ENCODE data around the gene FBXO30.
A peak's percentile ranks its signal among the peaks of the same experiment; 100 is the strongest.

The FBXO30 gene

DNA sequence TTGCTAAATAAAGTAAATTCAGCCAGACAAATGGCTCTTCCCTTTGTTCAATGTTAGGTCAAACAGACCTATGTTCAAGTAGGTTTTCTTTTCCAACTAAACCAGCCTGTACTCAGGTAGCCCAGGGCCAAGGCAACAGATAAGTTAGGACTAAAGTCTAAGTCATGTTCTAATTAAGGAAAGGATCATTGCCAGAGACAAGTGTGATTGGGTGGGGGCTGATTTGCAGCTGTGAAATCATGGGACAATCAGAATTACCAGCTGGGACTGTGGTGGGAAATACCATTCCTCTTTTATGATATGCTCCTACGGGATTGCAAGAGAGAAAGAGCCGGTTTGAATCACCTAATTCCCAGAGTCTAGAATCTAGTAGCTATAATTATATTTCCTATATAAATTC lies 4.2 kb upstream of the FBXO30 start:
- DNase-seq, result no peak

DNA sequence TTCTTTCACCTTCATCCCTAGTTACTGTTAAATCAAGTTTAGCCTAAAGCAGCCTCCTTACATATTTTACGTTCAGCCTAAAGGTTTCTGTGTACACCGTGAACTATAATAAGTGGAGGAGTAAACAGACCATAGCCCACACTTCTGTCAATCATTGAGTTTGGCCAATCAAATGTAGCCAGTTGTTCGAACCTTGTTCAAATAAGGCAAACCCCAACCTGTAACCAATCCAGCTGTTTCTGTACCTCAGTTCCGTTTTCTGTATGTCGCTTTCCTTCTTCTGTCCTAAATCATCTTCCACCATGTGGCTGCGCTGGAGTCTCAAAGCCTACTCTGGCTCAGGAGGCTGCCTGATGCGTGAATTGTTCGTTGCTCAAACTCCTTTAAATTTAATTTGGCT lies 1.8 kb upstream of the FBXO30 start:
- DNase-seq, result no peak

DNA sequence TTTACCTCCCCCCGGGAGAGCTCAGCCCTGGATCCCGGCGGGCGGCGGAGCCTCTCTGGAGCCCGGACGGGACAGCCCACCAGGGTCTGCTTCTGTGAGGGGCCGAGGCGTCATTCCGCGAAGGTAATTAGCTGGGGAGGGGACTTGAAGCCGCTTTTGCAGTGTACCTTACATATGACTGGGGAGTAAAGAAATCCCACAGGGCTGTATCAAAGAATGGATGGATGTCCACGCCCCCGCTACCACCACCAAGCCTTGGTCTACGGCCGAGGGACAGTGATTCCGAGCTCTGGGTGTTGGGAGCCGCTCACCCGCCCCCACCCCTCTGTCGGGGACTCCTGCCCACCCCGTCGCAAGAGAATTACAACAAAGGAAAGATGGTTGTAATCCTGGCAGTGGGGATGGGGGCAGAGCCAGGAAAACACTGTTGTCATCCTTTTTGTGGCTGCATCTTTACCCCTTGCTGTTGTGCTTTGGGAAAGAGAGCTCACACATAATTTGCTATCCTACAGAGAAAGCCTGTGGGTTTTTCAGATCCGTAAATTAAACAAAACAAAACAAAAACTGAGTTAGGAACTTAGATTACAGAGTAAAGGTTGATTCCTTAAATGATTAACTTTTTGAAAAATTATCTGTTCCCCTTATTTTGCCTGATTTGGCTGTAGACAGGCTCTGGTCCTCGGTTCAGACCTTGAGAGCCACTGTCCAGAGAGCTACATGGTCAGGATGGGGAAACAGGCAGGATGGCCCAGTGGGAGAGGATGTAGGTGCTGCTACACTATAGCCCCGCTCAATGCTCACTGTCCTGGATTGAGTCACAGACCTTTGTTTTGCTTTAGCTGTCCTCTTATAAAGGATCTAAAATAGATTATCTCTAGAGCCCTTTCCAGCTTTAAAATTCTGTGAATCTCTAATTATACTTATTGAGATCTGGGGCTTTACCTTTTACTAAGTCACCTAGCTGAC lies 997 bp upstream of the FBXO30 start:
- DNase-seq, result peak in 2 of 5 experiments; percentile 3 to 43

DNA sequence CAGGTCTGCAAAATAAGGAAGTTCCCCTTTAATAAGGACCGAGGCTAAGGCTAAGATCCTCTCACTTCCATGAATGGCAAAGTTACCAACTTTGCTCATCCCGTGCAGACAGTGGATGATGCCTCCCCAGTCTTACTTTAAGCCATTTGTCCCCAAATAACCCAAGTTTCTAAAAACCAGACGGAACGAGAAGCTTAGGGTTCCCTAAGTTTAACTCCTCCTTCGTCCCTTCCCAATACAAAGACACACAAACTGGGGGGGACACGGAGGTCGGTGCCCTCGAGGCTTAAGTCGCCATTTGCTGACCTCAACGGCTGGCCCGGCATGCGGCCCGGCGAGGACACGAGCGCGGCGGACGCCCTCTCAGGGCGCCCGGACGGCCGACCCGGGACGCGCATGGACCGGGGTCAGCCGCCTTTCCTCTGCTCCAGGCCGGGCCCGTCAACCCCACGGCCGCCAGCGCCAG lies 527 bp downstream of the FBXO30 start:
- DNase-seq, result peak in 3 of 5 experiments; percentile 4 to 11 (median 10)

DNA sequence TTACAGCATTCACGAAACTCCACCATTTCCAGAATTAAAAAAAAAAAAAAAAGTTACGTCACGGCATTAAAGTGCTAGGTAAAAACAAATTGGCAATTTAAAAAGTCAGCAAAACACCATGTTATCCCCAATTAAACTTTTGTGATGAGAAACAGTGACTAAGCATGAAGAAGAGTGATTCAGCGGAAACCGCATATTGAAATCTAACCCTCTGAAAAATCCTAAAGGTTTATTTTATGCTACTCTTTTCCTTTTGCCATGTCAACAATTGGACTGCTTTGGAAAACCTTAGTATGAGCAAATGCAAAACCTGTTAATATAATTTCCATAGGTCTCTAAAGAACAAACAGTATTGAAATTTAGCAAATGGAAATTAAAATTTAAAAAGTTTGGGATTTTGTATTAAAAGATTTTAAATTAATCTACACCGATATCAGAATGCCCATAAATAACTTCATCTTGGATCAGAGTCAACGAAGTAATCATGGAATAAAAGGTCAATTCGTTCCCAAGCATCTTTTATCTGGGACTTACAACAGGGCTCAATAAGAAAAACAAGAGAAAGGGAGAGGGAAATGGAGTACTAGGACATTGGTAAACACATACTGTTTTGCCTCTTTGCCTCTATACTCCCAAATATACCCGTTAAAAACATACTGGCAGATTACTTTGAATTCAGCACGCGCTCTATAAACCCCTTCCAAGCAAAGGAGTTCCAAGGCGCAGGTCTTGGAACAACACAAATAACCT lies 1.1 kb downstream of the FBXO30 start:
- no peak for DNase-seq

DNA sequence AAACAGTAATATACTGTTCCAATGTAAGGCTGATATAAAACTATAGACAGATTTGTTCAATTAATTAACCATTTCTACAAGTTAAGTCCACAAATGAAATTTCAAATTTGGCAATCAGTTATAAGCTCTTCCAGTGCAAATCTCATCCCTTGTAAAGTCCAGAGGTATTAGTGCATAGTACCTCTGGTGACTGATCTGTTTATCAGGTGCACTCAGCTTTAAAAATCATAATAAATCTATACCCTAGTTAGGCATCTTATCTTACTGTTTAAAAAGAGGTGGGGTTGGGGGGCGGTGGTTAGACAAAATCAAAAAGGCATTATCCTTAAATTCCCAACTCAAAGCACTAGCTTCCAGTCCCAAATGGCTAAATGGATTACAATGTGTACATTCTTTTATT lies 2.9 kb downstream of the FBXO30 start:
- no peak for DNase-seq

DNA sequence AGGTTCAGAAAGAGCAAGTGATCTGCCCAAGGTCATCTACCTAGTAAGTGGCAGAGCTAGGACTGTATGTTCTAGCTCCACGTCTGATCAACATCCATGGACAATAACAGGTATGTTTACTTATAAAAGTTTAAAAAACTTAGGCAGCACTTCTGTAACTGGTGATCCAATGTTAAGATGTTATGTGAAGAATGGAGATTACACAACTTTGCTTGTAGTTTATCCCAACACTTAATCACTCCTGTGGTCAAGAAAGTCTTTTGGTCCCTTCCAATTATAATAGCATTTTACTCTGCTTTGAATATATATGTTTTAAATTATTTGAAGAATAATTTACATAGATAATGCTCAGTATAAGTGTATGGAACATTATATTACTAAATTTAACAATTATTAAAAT lies 4.8 kb downstream of the FBXO30 start:
- no peak for DNase-seq

DNA sequence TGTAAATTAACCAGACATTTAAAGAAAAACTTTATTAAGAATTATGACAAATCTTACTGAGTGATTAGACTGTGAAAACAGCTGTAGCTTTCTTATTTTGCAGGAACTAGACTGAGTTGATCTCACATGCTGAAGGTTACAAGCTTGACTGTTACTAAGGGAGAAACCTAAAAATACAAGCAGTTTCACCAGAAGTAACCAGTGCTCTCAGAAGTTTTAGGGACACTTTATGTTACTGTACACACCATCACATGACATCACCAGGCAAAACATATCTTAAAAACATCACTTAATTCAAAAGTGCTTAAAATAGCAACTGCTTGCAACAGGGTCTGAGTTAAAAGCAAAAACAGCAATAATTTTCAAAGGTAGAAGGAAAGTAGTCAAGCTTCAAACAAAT lies 5.4 kb downstream of the FBXO30 start:
- no peak for DNase-seq

DNA sequence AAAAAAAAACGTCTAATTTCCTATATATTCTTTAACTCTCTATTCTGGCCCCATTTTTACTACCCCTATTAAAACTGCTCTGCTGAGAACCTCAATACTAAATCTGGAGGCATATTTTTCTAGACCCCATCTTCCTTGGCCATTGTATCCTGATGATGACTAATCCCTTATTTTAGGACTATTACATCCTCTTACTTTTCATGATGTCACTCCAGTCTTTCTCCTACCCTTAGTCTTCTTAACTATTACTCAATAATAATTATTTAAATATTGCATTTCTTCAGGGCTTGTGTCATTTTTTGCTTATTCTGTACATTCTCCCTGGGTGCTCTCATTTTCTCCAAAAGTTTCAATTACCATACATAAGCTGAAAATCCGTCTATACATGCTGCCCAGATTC lies 6.4 kb downstream of the FBXO30 start:
- DNase-seq, result no peak

DNA sequence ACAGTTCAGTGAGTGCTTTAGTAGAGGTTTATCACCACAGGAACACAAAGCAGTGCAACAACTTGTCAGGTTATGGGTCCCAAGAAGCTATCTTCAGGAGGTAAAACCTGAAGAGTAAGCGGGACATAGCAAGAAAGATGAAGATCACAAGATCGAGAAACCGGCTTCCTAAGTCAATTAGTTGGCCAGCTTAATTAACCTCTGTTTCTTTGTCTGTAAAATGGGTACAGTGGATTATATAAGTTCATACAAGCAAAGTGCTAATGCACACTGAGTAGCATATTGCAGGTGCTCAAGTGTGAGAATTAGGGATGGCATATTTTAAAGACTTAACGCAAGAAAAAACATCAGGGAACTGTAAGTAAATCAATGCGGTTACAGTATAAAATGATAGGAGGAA lies 12.5 kb downstream of the FBXO30 start:
- no peak for DNase-seq

DNA sequence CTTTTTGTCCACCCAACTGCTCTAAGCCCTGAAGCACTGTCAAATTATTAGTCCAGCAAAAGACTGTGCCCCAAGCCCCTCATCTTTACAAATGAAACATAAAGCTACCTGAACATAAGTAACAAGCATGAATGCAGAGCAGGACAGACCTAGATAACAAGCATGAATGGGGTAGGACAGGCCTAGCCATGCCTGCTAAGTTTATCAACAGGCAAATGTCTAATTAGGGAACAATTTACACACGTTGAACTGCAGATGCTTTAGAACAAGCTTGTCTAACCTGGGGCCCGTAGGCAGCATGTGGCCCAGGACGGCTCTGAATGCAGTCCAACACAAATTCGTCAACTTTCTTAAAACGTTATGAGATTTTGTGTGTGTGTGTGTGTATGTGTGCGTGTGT lies 13.6 kb downstream of the FBXO30 start:
- DNase-seq, result no peak

DNA sequence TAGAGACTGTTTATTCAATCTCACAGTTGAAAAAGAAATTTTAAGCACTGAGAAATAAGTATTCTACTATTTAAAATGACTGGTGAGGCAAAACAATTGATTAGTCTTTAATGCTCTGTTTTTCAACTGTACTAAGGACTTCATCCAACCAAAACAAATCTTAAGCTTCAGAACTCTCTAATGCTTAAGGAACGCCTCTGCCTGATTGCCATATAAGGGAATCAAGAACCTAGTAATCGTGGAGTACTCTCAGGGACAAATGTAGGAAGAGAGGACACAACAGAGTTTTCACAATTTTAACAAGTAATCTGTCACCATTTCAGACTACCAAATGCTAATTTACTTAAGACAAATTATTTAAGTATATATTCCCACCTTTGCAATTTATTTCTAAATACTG lies 16.1 kb downstream of the FBXO30 start:
- no peak for DNase-seq

DNA sequence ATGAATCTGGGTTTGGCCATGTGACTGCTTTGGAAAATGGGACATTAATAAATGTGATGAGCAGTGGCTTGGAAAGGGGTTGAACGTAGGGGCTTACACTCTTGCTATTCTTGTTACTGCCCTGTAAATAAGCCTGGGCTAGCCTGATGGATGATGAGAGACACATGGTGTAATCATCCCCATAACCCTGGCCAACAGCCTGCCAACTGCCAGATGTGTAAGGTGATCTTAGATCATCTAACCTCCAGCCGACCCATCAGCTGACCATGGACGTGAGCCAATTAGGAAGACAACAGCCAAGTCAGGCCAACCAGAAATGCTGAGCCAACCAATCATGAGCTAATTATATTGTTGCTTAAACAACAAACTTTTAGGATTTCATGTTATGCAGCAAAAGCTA lies 25.2 kb downstream of the FBXO30 start:
- no peak for DNase-seq

DNA sequence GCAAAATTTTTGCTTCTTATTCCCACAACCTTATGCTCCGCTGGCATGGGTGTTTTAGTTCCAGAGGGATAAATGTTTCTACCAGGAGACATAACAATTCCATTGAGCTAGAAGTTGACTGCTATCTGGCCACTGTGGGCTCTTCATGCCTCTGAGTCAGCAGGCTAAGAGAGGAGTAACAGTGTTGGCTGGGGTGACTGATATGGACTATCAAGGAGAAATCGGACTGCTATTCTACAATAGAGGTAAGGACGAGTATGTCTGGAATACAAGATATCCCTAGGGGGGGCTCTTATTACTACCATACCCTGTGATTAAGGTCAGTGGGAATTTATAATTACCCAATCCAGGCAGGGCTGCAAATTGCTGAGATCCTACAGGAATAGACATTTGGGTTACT lies 26.9 kb downstream of the FBXO30 start:
- DNase-seq, result no peak

DNA sequence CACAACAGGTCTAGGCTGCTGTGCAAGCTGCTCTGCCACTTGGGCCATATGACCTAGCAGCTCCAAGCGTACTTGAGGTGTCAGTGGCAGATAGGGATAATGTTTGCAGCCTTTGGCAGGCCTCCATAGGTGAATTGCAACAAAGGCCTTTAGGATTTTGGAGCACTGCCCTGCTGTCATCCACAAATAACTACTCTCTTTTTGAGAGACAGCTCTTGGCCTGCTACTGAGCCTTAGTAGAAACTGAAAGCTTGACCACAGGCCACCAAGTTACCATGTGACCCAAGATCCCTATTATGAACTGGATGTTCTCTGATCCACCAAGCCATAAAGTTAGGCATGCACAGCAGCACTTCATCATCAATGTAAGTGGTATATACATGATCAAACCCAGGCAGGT lies 29.9 kb downstream of the FBXO30 start:
- no peak for DNase-seq

DNA sequence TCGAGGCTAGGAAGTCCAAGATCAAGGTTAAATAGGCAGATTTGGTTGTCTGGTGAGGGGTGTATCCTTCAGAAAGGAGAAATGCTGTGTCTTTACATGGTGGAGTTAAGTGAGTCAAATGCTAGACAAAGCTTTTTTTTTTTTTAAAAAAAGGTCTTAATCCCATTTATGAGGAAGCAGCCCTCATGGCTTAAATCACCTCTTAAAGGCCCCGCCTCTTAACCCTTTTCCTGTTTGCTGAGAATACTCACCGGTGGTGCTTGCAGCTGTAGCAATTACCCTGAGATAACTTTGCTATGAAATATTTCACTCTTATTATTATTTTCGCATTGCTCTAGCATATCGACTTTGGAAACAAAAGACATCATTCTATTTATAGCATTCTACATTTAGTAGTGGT lies 30.8 kb downstream of the FBXO30 start:
- DNase-seq, result no peak

DNA sequence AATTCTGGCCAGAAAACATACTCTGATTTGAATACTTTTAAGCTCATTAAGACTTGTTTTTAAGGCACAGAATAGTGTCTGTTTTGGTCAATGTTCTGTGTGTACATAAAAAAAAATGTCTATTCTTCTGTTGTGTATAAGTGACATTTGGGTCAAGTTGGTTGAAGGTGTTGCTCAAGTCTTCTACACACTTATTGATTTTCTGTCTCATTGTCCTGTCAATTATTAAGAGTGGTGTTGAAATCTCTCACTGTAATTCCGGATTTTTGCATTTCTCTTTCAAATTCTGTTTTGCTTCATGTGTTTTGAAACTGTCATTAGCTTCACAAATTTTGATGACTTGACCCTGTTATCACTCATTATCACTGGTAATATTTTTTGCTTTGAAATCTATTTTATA lies 41.7 kb downstream of the FBXO30 start:
- DNase-seq, result no peak

DNA sequence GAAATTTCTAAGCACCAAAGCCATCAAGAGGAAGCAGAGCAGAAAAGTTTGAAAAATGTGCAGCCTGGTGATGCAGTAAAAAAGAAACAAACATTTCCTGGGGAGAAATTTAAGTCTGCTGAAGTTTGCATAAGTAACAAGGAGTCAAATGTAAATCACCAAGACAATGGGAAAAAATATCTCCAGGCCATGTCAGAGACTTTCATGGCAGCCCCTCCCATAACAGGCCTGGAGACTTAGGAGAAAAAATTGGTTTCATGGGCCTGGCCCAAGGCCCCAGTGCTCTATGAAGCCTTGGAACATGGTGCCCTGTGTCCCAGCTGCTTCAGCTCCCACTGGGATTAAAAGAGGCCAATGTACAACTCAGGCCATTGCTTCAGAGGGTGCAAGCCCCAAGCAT lies 49.1 kb downstream of the FBXO30 start:
- no peak for DNase-seq

DNA sequence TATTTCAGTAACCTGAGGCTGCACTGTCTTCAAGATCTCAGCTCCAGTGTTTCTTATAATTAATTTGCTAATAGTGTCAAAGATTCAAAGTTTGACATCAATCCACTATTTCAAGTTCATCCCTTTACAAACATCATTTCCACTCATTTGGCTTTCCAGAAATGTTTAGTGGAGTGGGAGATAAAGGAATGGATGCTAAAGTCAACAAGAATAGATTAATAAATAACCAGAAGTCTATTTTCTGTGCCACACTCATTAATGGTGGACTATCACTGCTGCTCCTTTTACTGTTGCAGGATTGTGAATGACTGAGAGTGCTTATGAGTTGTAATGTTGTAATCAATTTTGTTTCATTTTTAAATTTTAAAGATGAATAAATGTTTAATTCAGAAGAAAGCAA lies 50.9 kb downstream of the FBXO30 start:
- no peak for DNase-seq

DNA sequence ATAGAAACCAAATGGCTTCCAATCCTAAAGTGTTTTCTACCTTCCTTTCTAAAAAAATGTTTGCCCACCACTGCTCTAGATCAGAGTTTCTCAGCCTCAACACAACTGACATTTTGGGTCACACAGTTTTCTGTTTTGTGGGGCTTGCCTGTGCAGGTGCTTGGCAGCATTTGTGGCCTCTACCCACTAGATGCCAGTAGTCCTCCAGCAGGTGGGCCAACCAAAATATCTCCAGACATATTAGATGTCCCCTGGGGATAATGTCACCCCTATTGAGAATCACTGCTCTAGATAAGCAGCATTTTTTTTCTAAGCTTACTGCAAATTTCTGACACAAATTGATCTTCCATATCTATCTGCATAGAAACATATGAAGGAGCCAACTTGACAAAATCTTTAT lies 53.0 kb downstream of the FBXO30 start:
- no peak for DNase-seq

DNA sequence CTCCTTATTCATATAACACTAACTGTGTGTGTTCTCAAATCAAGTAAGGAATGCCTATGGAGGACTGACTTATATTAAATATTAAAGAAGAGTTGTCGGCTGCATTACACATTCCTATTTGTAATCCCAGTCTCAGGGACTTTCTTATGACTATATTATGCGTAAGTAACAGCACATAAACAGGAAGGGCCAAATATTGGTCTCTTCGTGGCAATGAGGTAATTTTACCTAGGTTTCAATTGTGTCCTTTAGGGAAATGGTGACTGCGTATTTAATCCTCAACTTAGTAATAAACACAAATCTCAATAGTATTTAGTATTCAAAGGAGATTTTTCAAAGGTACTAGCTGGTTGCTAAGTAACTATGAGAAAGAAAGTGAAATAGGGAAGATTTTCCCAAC lies 56.5 kb downstream of the FBXO30 start:
- DNase-seq, result no peak

DNA sequence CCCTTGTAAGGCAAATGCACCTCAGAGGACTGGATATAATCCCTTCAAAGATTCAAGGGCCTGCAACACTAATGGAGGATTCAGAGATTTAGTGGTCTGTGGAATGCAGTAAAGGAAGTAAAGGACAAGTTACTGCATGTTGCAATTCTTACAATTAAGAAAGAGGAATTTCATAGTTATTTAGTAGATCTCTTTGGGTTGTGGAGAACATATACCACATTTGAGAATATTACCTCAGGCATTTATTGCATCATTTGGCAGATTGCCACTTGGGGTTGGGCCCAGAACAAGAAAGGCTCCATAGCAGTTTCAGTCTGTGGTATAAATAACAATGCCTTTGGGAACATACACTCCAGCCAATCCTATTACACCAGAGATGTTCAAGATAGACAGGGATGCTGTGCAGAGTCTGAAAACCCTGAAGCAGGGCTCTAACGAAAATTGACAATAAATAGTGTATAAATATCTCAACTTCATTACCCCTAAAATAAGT lies 58.4 kb downstream of the FBXO30 start:
- DNase-seq, result no peak

DNA sequence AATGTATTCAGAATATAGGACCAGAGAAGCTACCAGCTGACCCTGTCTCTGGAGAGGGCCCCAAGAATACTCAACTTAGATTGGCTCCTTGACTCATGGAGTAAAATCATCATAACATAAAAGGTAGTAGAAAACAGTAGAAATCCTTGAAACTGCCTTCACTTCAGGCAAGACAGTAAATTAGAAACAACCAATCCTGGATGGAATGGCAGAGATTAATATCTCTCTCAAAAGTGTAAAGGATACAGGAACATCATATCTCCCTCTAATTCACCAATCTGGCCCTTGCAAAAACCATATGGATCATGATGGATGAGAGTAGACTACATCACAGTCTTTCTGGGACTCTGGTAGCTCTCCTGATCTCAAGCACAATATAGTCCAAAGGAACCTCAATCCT lies 58.9 kb downstream of the FBXO30 start:
- DNase-seq, result no peak

DNA sequence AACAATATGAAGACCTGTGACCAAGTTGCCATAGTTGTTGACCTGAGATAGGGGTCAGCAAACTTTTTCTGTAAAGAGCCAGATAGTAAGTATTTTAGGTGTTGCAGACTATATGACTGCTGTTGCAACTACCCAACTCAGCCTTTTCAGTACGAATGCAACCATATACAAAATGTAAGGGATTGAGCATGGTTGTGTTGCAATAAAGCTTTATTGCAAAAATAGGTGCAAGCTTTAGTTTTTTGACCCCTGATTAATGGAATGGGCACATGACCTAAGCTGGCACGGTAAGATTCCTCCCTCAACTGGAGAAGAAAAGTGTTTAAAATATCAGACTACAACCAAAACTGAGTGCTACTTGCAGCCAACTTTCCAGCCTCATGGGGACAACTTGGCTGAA lies 62.0 kb downstream of the FBXO30 start:
- no peak for DNase-seq
